ENCODE data around the gene F2. TPM values are rescaled to one million over a fixed set of nuclear protein-coding genes. Genes with fewer than 3 reads are reported as not detected.
"Not testable (repeated sequence)": the region's sequence is repeated elsewhere in the genome, so short reads cannot be mapped to it uniquely, and the experiment has no call there.

The F2 gene
- 0.06 TPM for polyA plus RNA-seq (2013, experiment 1 of 2)
- 0.08 TPM for polyA plus RNA-seq (2013, experiment 2 of 2)

- Histone ChIP-seq H3K9ac (ENCODE audit: low read length) (no peak within 1 kb of the TSS), H3K36me3 (ENCODE audit: control insufficient read depth, insufficient read depth, low read length) (no peaks in the 10 kb centered on the region), H3K4ac (ENCODE audit: low read depth, low read length) (no peak within 1 kb of the TSS), H2BK5ac (ENCODE audit: low read length) (no peak within 1 kb of the TSS), H3K4me1 (ENCODE audit: control insufficient read depth, low read depth, low read length) (no peaks in the 10 kb centered on the region), H4K5ac (ENCODE audit: low read length) (no peak within 1 kb of the TSS), H3K27ac (ENCODE audit: low read depth, low read length) (no peak within 1 kb of the TSS), H3K4me3 (ENCODE audit: low read length) (no peak within 1 kb of the TSS), H3K18ac (ENCODE audit: low read length) (peak within 1 kb of the TSS; percentile 43), H3K23ac (ENCODE audit: low read length) (no peak within 1 kb of the TSS), H3K79me1 (ENCODE audit: low read length) (no peaks in the 10 kb centered on the region), H3K79me2 (ENCODE audit: control insufficient read depth, insufficient read depth, low read length) (no peaks in the 10 kb centered on the region), H2AK5ac (ENCODE audit: low read length) (no peak within 1 kb of the TSS), H2BK15ac (replicated peaks; ENCODE audit: low read depth) (no peak within 1 kb of the TSS), H3K27me3 (ENCODE audit: insufficient read depth, low read length, poor library complexity) (no peaks in the 10 kb centered on the region), H4K8ac (ENCODE audit: low read depth, low read length) (no peak within 1 kb of the TSS), H3K4me2 (ENCODE audit: low read length) (no peak within 1 kb of the TSS), H2BK120ac (ENCODE audit: low read depth, low read length) (no peak within 1 kb of the TSS), H3K56ac (ENCODE audit: low read length) (no peak within 1 kb of the TSS)
- no CpG with 5 or more reads among the region's 7 CpGs for WGBS (ENCODE audit: extremely low coverage, insufficient coverage, low lambda C conversion rate)
- DNase-seq, result no peak
These were observed at the start of gene F2 for GRCh38 chr11:46719048-46719542. Gene F2, plus strand, starts transcription at chr11:46719213. Its CDS starts 23 bp downstream, at chr11:46719236.

- no CpG with 5 or more reads among the region's 3 CpGs for WGBS (ENCODE audit: extremely low coverage, insufficient coverage, low lambda C conversion rate)
- no peak overlapping the region for H3K27ac ChIP-seq (ENCODE audit: low read depth, low read length)
These were observed 49.3 kb upstream of the F2 start for GRCh38 chr11:46669711-46670139.

GRCh38 chr11:46670521-46670920 is 48.5 kb upstream of the F2 start:
- not testable (repeated sequence) for H3K23ac ChIP-seq (ENCODE audit: low read length); H3K18ac ChIP-seq (ENCODE audit: low read length); H3K4me1 ChIP-seq (ENCODE audit: control insufficient read depth, low read depth, low read length); H3K56ac ChIP-seq (ENCODE audit: low read length); H3K79me1 ChIP-seq (ENCODE audit: low read length); H3K4me2 ChIP-seq (ENCODE audit: low read length); H2BK15ac ChIP-seq (replicated peaks; ENCODE audit: low read depth); H3K27me3 ChIP-seq (ENCODE audit: insufficient read depth, low read length, poor library complexity); H3K27ac ChIP-seq (ENCODE audit: low read depth, low read length); H3K4me3 ChIP-seq (ENCODE audit: low read length); H4K5ac ChIP-seq (ENCODE audit: low read length); H2BK5ac ChIP-seq (ENCODE audit: low read length); H3K36me3 ChIP-seq (ENCODE audit: control insufficient read depth, insufficient read depth, low read length); H2AK5ac ChIP-seq (ENCODE audit: low read length); H3K4ac ChIP-seq (ENCODE audit: low read depth, low read length); H2BK120ac ChIP-seq (ENCODE audit: low read depth, low read length); H3K79me2 ChIP-seq (ENCODE audit: control insufficient read depth, insufficient read depth, low read length); H3K9ac ChIP-seq (ENCODE audit: low read length); DNase-seq; H4K8ac ChIP-seq (ENCODE audit: low read depth, low read length)
- WGBS (ENCODE audit: extremely low coverage, insufficient coverage, low lambda C conversion rate), result no CpG with 5 or more reads among the region's 3 CpGs

More at GRCh38 chr11:46669711-46670139, 49.3 kb upstream of the F2 start:
- Histone ChIP-seq H4K8ac (ENCODE audit: low read depth, low read length) (no peak overlapping the region), H2BK15ac (replicated peaks; ENCODE audit: low read depth) (no peak overlapping the region), H3K56ac (ENCODE audit: low read length) (no peak overlapping the region), H3K4me2 (ENCODE audit: low read length) (no peak overlapping the region), H2BK120ac (ENCODE audit: low read depth, low read length) (no peak overlapping the region), H3K23ac (ENCODE audit: low read length) (no peak overlapping the region), H3K36me3 (ENCODE audit: control insufficient read depth, insufficient read depth, low read length) (peaks cover 5% of the 10 kb centered on the region), H2BK5ac (ENCODE audit: low read length) (no peak overlapping the region), H2AK5ac (ENCODE audit: low read length) (no peak overlapping the region), H3K18ac (ENCODE audit: low read length) (no peak overlapping the region), H3K79me2 (ENCODE audit: control insufficient read depth, insufficient read depth, low read length) (no peaks in the 10 kb centered on the region), H3K27me3 (ENCODE audit: insufficient read depth, low read length, poor library complexity) (no peaks in the 10 kb centered on the region), H3K4me1 (ENCODE audit: control insufficient read depth, low read depth, low read length) (peaks cover 4% of the 10 kb centered on the region), H4K5ac (ENCODE audit: low read length) (no peak overlapping the region), H3K4ac (ENCODE audit: low read depth, low read length) (no peak overlapping the region), H3K4me3 (ENCODE audit: low read length) (no peak overlapping the region), H3K9ac (ENCODE audit: low read length) (no peak overlapping the region), H3K79me1 (ENCODE audit: low read length) (no peaks in the 10 kb centered on the region)
- peak; percentile 54 for DNase-seq

DNA sequence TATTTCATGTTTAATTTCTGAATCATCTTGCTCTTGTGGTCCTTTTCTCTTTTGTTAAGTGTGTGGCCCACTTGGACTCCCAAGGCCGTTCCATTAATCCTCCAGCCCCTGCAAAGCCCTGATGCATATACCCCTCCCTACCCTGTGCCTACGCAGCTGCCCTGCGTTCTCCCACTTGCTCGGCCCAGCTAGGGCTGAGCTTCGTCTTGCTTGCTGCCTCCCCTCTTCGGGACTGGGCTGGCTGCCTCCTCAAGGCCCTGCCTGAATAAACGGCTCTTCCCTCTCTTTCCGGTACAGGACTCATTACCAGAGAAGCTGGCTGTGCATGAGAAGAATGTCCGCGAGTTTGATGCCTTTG is 47.1 kb upstream of the F2 start:
- Histone ChIP-seq H3K56ac (ENCODE audit: low read length) (no peak overlapping the region), H4K8ac (ENCODE audit: low read depth, low read length) (no peak overlapping the region), H2BK5ac (ENCODE audit: low read length) (no peak overlapping the region), H3K27ac (ENCODE audit: low read depth, low read length) (no peak overlapping the region), H2BK120ac (ENCODE audit: low read depth, low read length) (no peak overlapping the region), H2AK5ac (ENCODE audit: low read length) (no peak overlapping the region), H4K5ac (ENCODE audit: low read length) (no peak overlapping the region), H2BK15ac (replicated peaks; ENCODE audit: low read depth) (no peak overlapping the region), H3K79me1 (ENCODE audit: low read length) (no peaks in the 10 kb centered on the region), H3K4me1 (ENCODE audit: control insufficient read depth, low read depth, low read length) (peaks cover 9% of the 10 kb centered on the region), H3K79me2 (ENCODE audit: control insufficient read depth, insufficient read depth, low read length) (no peaks in the 10 kb centered on the region), H3K18ac (ENCODE audit: low read length) (no peak overlapping the region), H3K4me3 (ENCODE audit: low read length) (no peak overlapping the region), H3K27me3 (ENCODE audit: insufficient read depth, low read length, poor library complexity) (no peaks in the 10 kb centered on the region), H3K23ac (ENCODE audit: low read length) (no peak overlapping the region), H3K36me3 (ENCODE audit: control insufficient read depth, insufficient read depth, low read length) (peaks cover 2% of the 10 kb centered on the region), H3K9ac (ENCODE audit: low read length) (no peak overlapping the region), H3K4me2 (ENCODE audit: low read length) (no peak overlapping the region), H3K4ac (ENCODE audit: low read depth, low read length) (no peak overlapping the region)
- no peak for DNase-seq
- WGBS (ENCODE audit: extremely low coverage, insufficient coverage, low lambda C conversion rate), result no CpG with 5 or more reads among the region's 10 CpGs

DNA sequence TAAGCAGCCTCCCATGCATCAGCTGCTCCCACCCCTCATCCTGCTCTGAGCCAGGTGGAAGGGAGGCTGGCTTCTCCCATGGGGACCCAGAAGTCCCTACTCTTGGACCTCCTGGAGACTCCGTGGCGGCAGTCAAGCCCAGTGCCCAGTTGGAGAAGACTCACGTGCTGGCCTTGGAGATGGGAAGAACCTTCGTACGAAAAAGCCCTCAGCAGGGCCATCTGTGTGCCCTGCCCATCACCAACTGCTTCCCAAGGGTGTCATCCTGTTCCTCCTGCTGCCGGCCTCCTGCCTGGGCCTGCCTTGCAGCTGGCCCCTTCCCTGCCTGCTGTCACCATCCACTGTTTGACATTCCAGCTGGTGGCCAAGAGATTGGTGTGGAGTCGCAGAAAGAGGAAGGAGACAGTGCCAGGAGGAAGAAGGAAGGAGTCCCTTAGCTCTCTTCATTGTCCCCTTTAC is 46.6 kb upstream of the F2 start:
- Histone ChIP-seq H2BK5ac (ENCODE audit: low read length) (no peak overlapping the region), H4K8ac (ENCODE audit: low read depth, low read length) (no peak overlapping the region), H3K4me2 (ENCODE audit: low read length) (no peak overlapping the region), H2BK15ac (replicated peaks; ENCODE audit: low read depth) (no peak overlapping the region), H3K79me1 (ENCODE audit: low read length) (no peaks in the 10 kb centered on the region), H3K27ac (ENCODE audit: low read depth, low read length) (no peak overlapping the region), H2AK5ac (ENCODE audit: low read length) (no peak overlapping the region), H3K23ac (ENCODE audit: low read length) (no peak overlapping the region), H3K36me3 (ENCODE audit: control insufficient read depth, insufficient read depth, low read length) (peaks cover 2% of the 10 kb centered on the region), H3K4me1 (ENCODE audit: control insufficient read depth, low read depth, low read length) (peaks cover 9% of the 10 kb centered on the region), H3K9ac (ENCODE audit: low read length) (no peak overlapping the region), H3K79me2 (ENCODE audit: control insufficient read depth, insufficient read depth, low read length) (no peaks in the 10 kb centered on the region), H3K4me3 (ENCODE audit: low read length) (no peak overlapping the region), H4K5ac (ENCODE audit: low read length) (no peak overlapping the region), H3K4ac (ENCODE audit: low read depth, low read length) (no peak overlapping the region), H3K56ac (ENCODE audit: low read length) (no peak overlapping the region), H3K18ac (ENCODE audit: low read length) (no peak overlapping the region), H3K27me3 (ENCODE audit: insufficient read depth, low read length, poor library complexity) (no peaks in the 10 kb centered on the region), H2BK120ac (ENCODE audit: low read depth, low read length) (no peak overlapping the region)
- no CpG with 5 or more reads among the region's 7 CpGs for WGBS (ENCODE audit: extremely low coverage, insufficient coverage, low lambda C conversion rate)
- no peak for DNase-seq
